Erythroblast (primary cell): ENCODE results near the gene LAMC2.

Source experiments
- GATA1 ChIP-seq: IDR thresholded peaks from 2 replicates; pipeline ENCODE4 v1.6.1; 2011; ENCODE audit warnings: low read depth, mild to moderate bottlenecking, control low read depth, low read length, moderate library complexity
- POLR2A ChIP-seq: IDR thresholded peaks from 2 replicates; pipeline ENCODE4 v1.6.1; 2011; ENCODE audit warnings: mild to moderate bottlenecking, low read length

GRCh38 chr1:183240526-183240825, 54.4 kb downstream of the LAMC2 start:
- TF ChIP-seq POLR2A = no peak
- TF ChIP-seq GATA1 = no peak
